Measurements from ENCODE around the gene NDUFV1. TPM values are rescaled to one million over a fixed set of nuclear protein-coding genes. Genes with fewer than 3 reads are reported as not detected.

Gene NDUFV1
- total RNA-seq, 2 experiments from 2014 or later, result 223 to 224 TPM

Other genes starting within 250 kb of the NDUFV1 start
- 1 to 10 TPM; 6.0 to 6.9 TPM for gene CLCF1, start 233.3 kb upstream of the NDUFV1 start, total RNA-seq
- 10 to 100 TPM; 19.3 to 20.3 TPM for gene RAD9A, start 214.9 kb upstream of the NDUFV1 start, total RNA-seq
- 10 to 100 TPM; 42.0 to 45.5 TPM for gene PPP1CA, start 205.1 kb upstream of the NDUFV1 start, total RNA-seq
- gene TBC1D10C, start 202.9 kb upstream of the NDUFV1 start, total RNA-seq, result 100 to 1,000 TPM; 205 to 212 TPM
- gene CARNS1, start 191.3 kb upstream of the NDUFV1 start, total RNA-seq, result 1 to 10 TPM; 9.9 to 10.0 TPM
- gene RPS6KB2, start 178.4 kb upstream of the NDUFV1 start, total RNA-seq, result 10 to 100 TPM; 69.3 to 72.0 TPM
- gene PTPRCAP, start 169.3 kb upstream of the NDUFV1 start, total RNA-seq, result 100 to 1,000 TPM; 129 to 134 TPM
- 10 to 100 TPM; 25.8 to 30.2 TPM for gene CORO1B, start 163.5 kb upstream of the NDUFV1 start, total RNA-seq
- gene GPR152, start 154.2 kb upstream of the NDUFV1 start, total RNA-seq, result not detected
- 1 to 10 TPM; 7.5 to 8.5 TPM for gene CABP4, start 151.6 kb upstream of the NDUFV1 start, total RNA-seq
- 10 to 100 TPM; 49.9 to 52.4 TPM for gene TMEM134, start 137.7 kb upstream of the NDUFV1 start, total RNA-seq
- gene AIP, start 123.9 kb upstream of the NDUFV1 start, total RNA-seq, result 100 to 1,000 TPM; 115 to 117 TPM
- gene PITPNM1, start 101.6 kb upstream of the NDUFV1 start, total RNA-seq, result 10 to 100 TPM; 90.0 to 94.8 TPM
- gene CDK2AP2, start 98.8 kb upstream of the NDUFV1 start, total RNA-seq, result 10 to 100 TPM; 19.5 to 22.0 TPM
- gene CABP2, start 83.5 kb upstream of the NDUFV1 start, total RNA-seq, result not detected
- 10 to 100 TPM; 60.1 to 62.8 TPM for gene GSTP1, start 23.1 kb upstream of the NDUFV1 start, total RNA-seq
- gene NUDT8, start 23.0 kb downstream of the NDUFV1 start, total RNA-seq, result 1 to 10 TPM in 1 of 2 experiments, under 1 TPM in 1; 0.92 to 1.4 TPM
- gene TBX10, start 32.8 kb downstream of the NDUFV1 start, total RNA-seq, result not detected
- under 1 TPM; 0.30 to 0.36 TPM for gene ACY3, start 43.8 kb downstream of the NDUFV1 start, total RNA-seq
- not detected for gene ALDH3B2, start 67.7 kb downstream of the NDUFV1 start, total RNA-seq

Measured in CD4-positive, alpha-beta T cell (primary cell).